ENCODE measurements around the gene BOLL. TPM values are rescaled to one million over a fixed set of nuclear protein-coding genes. Genes with fewer than 3 reads are reported as not detected.
"Not testable (repeated sequence)": the region's sequence is repeated elsewhere in the genome, so short reads cannot be mapped to it uniquely, and the experiment has no call there.

Gene BOLL
- polyA plus RNA-seq, 4 donors, result 0.18 TPM; not detected in 3

- Histone ChIP-seq H3K9me3 (ENCODE audit: control insufficient read depth in 2 of 2, insufficient read depth in 1 of 2, low read depth in 1 of 2, low read length in 1 of 2) (peaks cover 0 to 14% of the 10 kb centered on the region in 2 donors), H3K36me3 (ENCODE audit: control insufficient read depth in 3 of 3, insufficient read depth in 2 of 3, low read depth in 1 of 3, low read length in 3 of 3) (no peaks in the 10 kb centered on the region), H3K4me3 (ENCODE audit: low read depth in 1 of 3, low read length in 3 of 3) (no peak overlapping the region), H3K4me1 (ENCODE audit: control insufficient read depth in 3 of 3, insufficient read depth in 2 of 3, low read depth in 1 of 3, low read length in 2 of 3) (no peaks in the 10 kb centered on the region), H3K27me3 (ENCODE audit: control insufficient read depth in 3 of 3, insufficient read depth in 3 of 3, low read length in 3 of 3) (peaks cover 0 to 22% (median 8%) of the 10 kb centered on the region in 3 donors), H3K27ac (ENCODE audit: low read depth in 1 of 3, low read length in 2 of 3) (no peak overlapping the region)
- FAIRE-seq, result no peak
- no peak for DNase-seq
- WGBS, 3 donors, result 9 to 30% (median 13%) methylated on average over 1 of the region's 1 CpG
Observed at GRCh38 chr2:197782126-197782525, 3.0 kb downstream of the BOLL start.

- DNase-seq (no peak), FAIRE-seq (no peak)
- H3K4me1 ChIP-seq (ENCODE audit: control insufficient read depth in 3 of 3, insufficient read depth in 2 of 3, low read depth in 1 of 3, low read length in 2 of 3), result no peaks in the 10 kb centered on the region
Observed at GRCh38 chr2:197779261-197779660, 5.9 kb downstream of the BOLL start.

GRCh38 chr2:197777823-197778407, 7.2 kb downstream of the BOLL start:
- no peaks in the 10 kb centered on the region for H3K36me3 ChIP-seq (ENCODE audit: control insufficient read depth in 3 of 3, insufficient read depth in 2 of 3, low read depth in 1 of 3, low read length in 3 of 3)
- H3K27ac ChIP-seq (ENCODE audit: low read depth in 1 of 3, low read length in 2 of 3), result no peak overlapping the region
- H3K27me3 ChIP-seq (ENCODE audit: control insufficient read depth in 3 of 3, insufficient read depth in 3 of 3, low read length in 3 of 3), result peaks cover 0 to 3% (median 0%) of the 10 kb centered on the region in 3 donors
- no peak overlapping the region for H3K4me3 ChIP-seq (ENCODE audit: low read depth in 1 of 3, low read length in 3 of 3)
- FAIRE-seq (peak; percentile 82), DNase-seq (peak; percentile 31)
- WGBS, 3 donors, result 23 to 28% (median 23%) methylated on average over 4 of the region's 4 CpGs
- H3K9me3 ChIP-seq (ENCODE audit: control insufficient read depth in 2 of 2, insufficient read depth in 1 of 2, low read depth in 1 of 2, low read length in 1 of 2), result no peaks in the 10 kb centered on the region
- no peaks in the 10 kb centered on the region for H3K4me1 ChIP-seq (ENCODE audit: control insufficient read depth in 3 of 3, insufficient read depth in 2 of 3, low read depth in 1 of 3, low read length in 2 of 3)

More at GRCh38 chr2:197779261-197779660, 5.9 kb downstream of the BOLL start:
- Histone ChIP-seq H3K4me3 (ENCODE audit: low read depth in 1 of 3, low read length in 3 of 3) (no peak overlapping the region), H3K36me3 (ENCODE audit: control insufficient read depth in 3 of 3, insufficient read depth in 2 of 3, low read depth in 1 of 3, low read length in 3 of 3) (no peaks in the 10 kb centered on the region), H3K27ac (ENCODE audit: low read depth in 1 of 3, low read length in 2 of 3) (no peak overlapping the region), H3K27me3 (ENCODE audit: control insufficient read depth in 3 of 3, insufficient read depth in 3 of 3, low read length in 3 of 3) (peaks cover 0 to 3% (median 0%) of the 10 kb centered on the region in 3 donors), H3K9me3 (ENCODE audit: control insufficient read depth in 2 of 2, insufficient read depth in 1 of 2, low read depth in 1 of 2, low read length in 1 of 2) (no peaks in the 10 kb centered on the region)

GRCh38 chr2:197760293-197760657, 24.8 kb downstream of the BOLL start:
- H3K9me3 ChIP-seq (ENCODE audit: control insufficient read depth in 2 of 2, insufficient read depth in 1 of 2, low read depth in 1 of 2, low read length in 1 of 2), result peaks cover 0 to 14% of the 10 kb centered on the region in 2 donors
- H3K27me3 ChIP-seq (ENCODE audit: control insufficient read depth in 3 of 3, insufficient read depth in 3 of 3, low read length in 3 of 3), result peaks cover 0 to 3% (median 0%) of the 10 kb centered on the region in 3 donors
- no peaks in the 10 kb centered on the region for H3K36me3 ChIP-seq (ENCODE audit: control insufficient read depth in 3 of 3, insufficient read depth in 2 of 3, low read depth in 1 of 3, low read length in 3 of 3)
- no peak for DNase-seq
- no peak overlapping the region for H3K4me3 ChIP-seq (ENCODE audit: low read depth in 1 of 3, low read length in 3 of 3)
- no peak overlapping the region for H3K27ac ChIP-seq (ENCODE audit: low read depth in 1 of 3, low read length in 2 of 3)
- no peak for FAIRE-seq
- no peaks in the 10 kb centered on the region for H3K4me1 ChIP-seq (ENCODE audit: control insufficient read depth in 3 of 3, insufficient read depth in 2 of 3, low read depth in 1 of 3, low read length in 2 of 3)
- 74 to 86% (median 84%) methylated on average over 3 of the region's 3 CpGs for WGBS, 3 donors

GRCh38 chr2:197759625-197760292, 25.4 kb downstream of the BOLL start:
- no peak for FAIRE-seq
- H3K4me1 ChIP-seq (ENCODE audit: control insufficient read depth in 3 of 3, insufficient read depth in 2 of 3, low read depth in 1 of 3, low read length in 2 of 3), result no peaks in the 10 kb centered on the region
- H3K9me3 ChIP-seq (ENCODE audit: control insufficient read depth in 2 of 2, insufficient read depth in 1 of 2, low read depth in 1 of 2, low read length in 1 of 2), result peaks cover 0 to 14% of the 10 kb centered on the region in 2 donors
- no peaks in the 10 kb centered on the region for H3K36me3 ChIP-seq (ENCODE audit: control insufficient read depth in 3 of 3, insufficient read depth in 2 of 3, low read depth in 1 of 3, low read length in 3 of 3)
- DNase-seq, result no peak
- peaks cover 0 to 3% (median 0%) of the 10 kb centered on the region in 3 donors for H3K27me3 ChIP-seq (ENCODE audit: control insufficient read depth in 3 of 3, insufficient read depth in 3 of 3, low read length in 3 of 3)
- H3K27ac ChIP-seq (ENCODE audit: low read depth in 1 of 3, low read length in 2 of 3), result no peak overlapping the region
- WGBS, 3 donors, result 68 to 81% (median 69%) methylated on average over 11 of the region's 11 CpGs
- no peak overlapping the region for H3K4me3 ChIP-seq (ENCODE audit: low read depth in 1 of 3, low read length in 3 of 3)

GRCh38 chr2:197759013-197759412, 26.1 kb downstream of the BOLL start:
- H3K27me3 ChIP-seq (ENCODE audit: control insufficient read depth in 3 of 3, insufficient read depth in 3 of 3, low read length in 3 of 3), result peaks cover 0 to 3% (median 0%) of the 10 kb centered on the region in 3 donors
- DNase-seq (no peak), FAIRE-seq (no peak)
- no peak overlapping the region for H3K4me3 ChIP-seq (ENCODE audit: low read depth in 1 of 3, low read length in 3 of 3)
- H3K36me3 ChIP-seq (ENCODE audit: control insufficient read depth in 3 of 3, insufficient read depth in 2 of 3, low read depth in 1 of 3, low read length in 3 of 3), result no peaks in the 10 kb centered on the region
- WGBS, 3 donors, result 59 to 72% (median 70%) methylated on average over 4 of the region's 4 CpGs
- H3K27ac ChIP-seq (ENCODE audit: low read depth in 1 of 3, low read length in 2 of 3), result no peak overlapping the region
- H3K9me3 ChIP-seq (ENCODE audit: control insufficient read depth in 2 of 2, insufficient read depth in 1 of 2, low read depth in 1 of 2, low read length in 1 of 2), result peaks cover 0 to 14% of the 10 kb centered on the region in 2 donors
- H3K4me1 ChIP-seq (ENCODE audit: control insufficient read depth in 3 of 3, insufficient read depth in 2 of 3, low read depth in 1 of 3, low read length in 2 of 3), result no peaks in the 10 kb centered on the region

- Histone ChIP-seq H3K27ac (ENCODE audit: low read depth in 1 of 3, low read length in 2 of 3) (no peak overlapping the region), H3K4me3 (ENCODE audit: low read depth in 1 of 3, low read length in 3 of 3) (no peak overlapping the region), H3K4me1 (ENCODE audit: control insufficient read depth in 3 of 3, insufficient read depth in 2 of 3, low read depth in 1 of 3, low read length in 2 of 3) (no peaks in the 10 kb centered on the region), H3K9me3 (ENCODE audit: control insufficient read depth in 2 of 2, insufficient read depth in 1 of 2, low read depth in 1 of 2, low read length in 1 of 2) (no peaks in the 10 kb centered on the region), H3K36me3 (ENCODE audit: control insufficient read depth in 3 of 3, insufficient read depth in 2 of 3, low read depth in 1 of 3, low read length in 3 of 3) (no peaks in the 10 kb centered on the region), H3K27me3 (ENCODE audit: control insufficient read depth in 3 of 3, insufficient read depth in 3 of 3, low read length in 3 of 3) (no peaks in the 10 kb centered on the region)
- FAIRE-seq (no peak), DNase-seq (no peak)
Observed at GRCh38 chr2:197740200-197740599, 44.9 kb downstream of the BOLL start.

GRCh38 chr2:197728555-197729544, 56.3 kb downstream of the BOLL start:
- not testable (repeated sequence) for H3K4me3 ChIP-seq (ENCODE audit: low read depth in 1 of 3, low read length in 3 of 3); H3K27ac ChIP-seq (ENCODE audit: low read depth in 1 of 3, low read length in 2 of 3); H3K27me3 ChIP-seq (ENCODE audit: control insufficient read depth in 3 of 3, insufficient read depth in 3 of 3, low read length in 3 of 3); DNase-seq; H3K36me3 ChIP-seq (ENCODE audit: control insufficient read depth in 3 of 3, insufficient read depth in 2 of 3, low read depth in 1 of 3, low read length in 3 of 3); H3K9me3 ChIP-seq (ENCODE audit: control insufficient read depth in 2 of 2, insufficient read depth in 1 of 2, low read depth in 1 of 2, low read length in 1 of 2); H3K4me1 ChIP-seq (ENCODE audit: control insufficient read depth in 3 of 3, insufficient read depth in 2 of 3, low read depth in 1 of 3, low read length in 2 of 3); FAIRE-seq
- WGBS, 3 donors, result 84 to 92% (median 87%) methylated on average over 24 to 31 of the region's 32 CpGs
